Measurements from ENCODE around the gene HCRTR1. TPM values are rescaled to one million over a fixed set of nuclear protein-coding genes. Genes with fewer than 3 reads are reported as not detected.

HCRTR1 gene
- total RNA-seq, 1 experiment from 2014 or later = not detected

DNA sequence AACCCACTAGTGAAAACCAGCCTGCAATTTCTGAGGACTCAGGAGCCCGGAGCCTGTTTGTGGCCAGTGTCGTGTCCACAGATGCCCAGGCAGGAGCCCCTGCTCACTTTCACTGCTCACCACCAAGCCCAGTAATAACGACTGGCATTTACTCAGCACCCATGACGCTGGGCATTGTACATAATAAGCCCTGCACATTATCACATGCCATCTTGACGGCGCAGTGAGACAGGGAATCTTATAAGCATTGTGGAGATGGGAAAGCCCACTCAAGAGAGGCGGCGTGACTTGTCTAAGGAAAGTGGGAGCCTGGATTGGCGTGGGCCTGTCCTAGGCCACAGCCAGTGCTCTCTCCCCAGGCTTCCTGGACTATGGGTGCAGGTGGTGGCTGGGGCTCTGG lies 55.9 kb downstream of the HCRTR1 start:
- Histone ChIP-seq H3K4me3 (ENCODE audit: low read length) (no peak overlapping the region), H3K79me2 (ENCODE audit: low read length) (no peaks in the 10 kb centered on the region), H2AFZ (ENCODE audit: low read length) (no peak overlapping the region), H3K9me2 (replicated peaks; ENCODE audit: insufficient read depth, low read length) (no peaks in the 10 kb centered on the region), H3K4me1 (ENCODE audit: low read length) (no peaks in the 10 kb centered on the region), H3K36me3 (ENCODE audit: insufficient read depth, low read length) (no peaks in the 10 kb centered on the region), H4K20me1 (ENCODE audit: insufficient read depth, low read depth, low read length) (no peaks in the 10 kb centered on the region), H3K27me3 (ENCODE audit: low read length) (no peaks in the 10 kb centered on the region), H3K27ac (ENCODE audit: low read length) (no peak overlapping the region), H3K9ac (ENCODE audit: low read length) (no peak overlapping the region), H3K9me3 (ENCODE audit: low read length) (no peaks in the 10 kb centered on the region), H3K4me2 (ENCODE audit: low read depth, low read length, poor library complexity, severe bottlenecking) (no peak overlapping the region)
- no peak for DNase-seq

DNA sequence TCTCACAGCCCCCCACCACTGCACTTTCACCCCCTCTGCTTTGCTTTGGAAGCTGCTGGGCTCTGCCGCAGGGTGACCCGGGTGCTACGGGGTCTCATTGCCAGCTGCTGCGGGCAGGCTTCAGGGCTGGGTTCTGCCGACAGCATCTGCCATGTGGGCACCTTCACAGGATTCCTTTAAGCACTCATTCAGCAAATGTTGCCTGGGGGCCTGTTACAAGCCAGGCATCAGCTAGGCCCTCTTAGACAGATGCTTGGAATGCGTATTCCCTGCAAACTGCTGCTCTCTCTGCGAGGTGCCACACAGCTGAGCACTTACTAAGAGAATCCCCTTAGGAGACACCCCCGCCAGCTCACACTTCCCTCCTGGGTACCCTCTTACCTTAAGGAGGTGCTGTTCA lies 57.1 kb downstream of the HCRTR1 start:
- Histone ChIP-seq H3K9ac (ENCODE audit: low read length) (no peak overlapping the region), H3K36me3 (ENCODE audit: insufficient read depth, low read length) (no peaks in the 10 kb centered on the region), H3K27me3 (ENCODE audit: low read length) (no peaks in the 10 kb centered on the region), H3K4me1 (ENCODE audit: low read length) (no peaks in the 10 kb centered on the region), H3K79me2 (ENCODE audit: low read length) (no peaks in the 10 kb centered on the region), H2AFZ (ENCODE audit: low read length) (no peak overlapping the region), H3K27ac (ENCODE audit: low read length) (no peak overlapping the region), H3K4me2 (ENCODE audit: low read depth, low read length, poor library complexity, severe bottlenecking) (no peak overlapping the region), H3K9me3 (ENCODE audit: low read length) (no peaks in the 10 kb centered on the region), H3K9me2 (replicated peaks; ENCODE audit: insufficient read depth, low read length) (no peaks in the 10 kb centered on the region), H3K4me3 (ENCODE audit: low read length) (no peak overlapping the region), H4K20me1 (ENCODE audit: insufficient read depth, low read depth, low read length) (no peaks in the 10 kb centered on the region)
- DNase-seq = no peak

DNA sequence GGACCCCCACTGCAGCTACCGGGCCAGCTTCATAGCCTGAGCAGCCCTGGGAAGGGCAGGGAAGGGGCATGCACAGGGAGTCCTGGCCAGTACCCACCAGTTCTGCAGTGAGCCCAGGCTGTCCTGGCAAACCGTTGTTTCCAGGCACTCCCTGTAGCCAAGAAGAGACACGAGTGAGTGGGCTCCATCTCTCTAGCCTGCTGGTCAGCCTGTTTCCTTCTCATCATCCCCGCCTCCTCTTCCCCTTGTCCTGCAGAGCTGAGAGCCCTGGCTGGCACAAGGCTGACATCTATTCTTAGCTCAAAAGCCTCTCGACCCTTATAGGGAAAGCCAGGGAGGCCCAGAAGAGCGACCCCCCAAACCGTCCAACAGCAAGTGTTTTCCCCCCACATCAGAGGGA lies 57.7 kb downstream of the HCRTR1 start:
- Histone ChIP-seq H2AFZ (ENCODE audit: low read length) (no peak overlapping the region), H3K4me2 (ENCODE audit: low read depth, low read length, poor library complexity, severe bottlenecking) (no peak overlapping the region), H3K9me3 (ENCODE audit: low read length) (no peaks in the 10 kb centered on the region), H4K20me1 (ENCODE audit: insufficient read depth, low read depth, low read length) (no peaks in the 10 kb centered on the region), H3K9ac (ENCODE audit: low read length) (no peak overlapping the region), H3K27ac (ENCODE audit: low read length) (no peak overlapping the region), H3K36me3 (ENCODE audit: insufficient read depth, low read length) (no peaks in the 10 kb centered on the region), H3K27me3 (ENCODE audit: low read length) (no peaks in the 10 kb centered on the region), H3K9me2 (replicated peaks; ENCODE audit: insufficient read depth, low read length) (no peaks in the 10 kb centered on the region), H3K79me2 (ENCODE audit: low read length) (no peaks in the 10 kb centered on the region), H3K4me1 (ENCODE audit: low read length) (no peaks in the 10 kb centered on the region), H3K4me3 (ENCODE audit: low read length) (no peak overlapping the region)
- DNase-seq = no peak

DNA sequence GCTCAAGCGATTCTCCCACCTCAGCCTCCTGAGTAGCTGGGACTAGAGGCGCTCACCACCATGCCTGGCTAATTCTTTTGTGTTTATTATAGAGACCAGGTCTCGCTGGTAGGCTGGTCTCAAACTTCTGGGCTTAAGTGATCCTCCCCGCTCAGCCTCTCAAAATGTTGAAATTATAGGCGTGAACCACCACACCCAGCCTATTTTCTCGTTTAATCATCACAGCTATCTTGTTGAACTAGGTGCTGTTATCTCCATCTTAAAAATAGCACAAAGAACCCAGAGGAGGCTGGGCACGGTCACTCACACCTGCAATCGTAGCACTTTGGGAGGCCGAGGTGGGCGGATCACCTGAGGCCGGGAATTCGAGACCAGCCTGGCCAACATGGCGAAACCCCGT lies 58.3 kb downstream of the HCRTR1 start:
- no peak overlapping the region for H2AFZ ChIP-seq (ENCODE audit: low read length)
- no peak overlapping the region for H3K4me2 ChIP-seq (ENCODE audit: low read depth, low read length, poor library complexity, severe bottlenecking)
- H3K27ac ChIP-seq (ENCODE audit: low read length) = no peak overlapping the region
- no peaks in the 10 kb centered on the region for H4K20me1 ChIP-seq (ENCODE audit: insufficient read depth, low read depth, low read length)
- H3K27me3 ChIP-seq (ENCODE audit: low read length) = no peaks in the 10 kb centered on the region
- no peaks in the 10 kb centered on the region for H3K36me3 ChIP-seq (ENCODE audit: insufficient read depth, low read length)
- H3K9me3 ChIP-seq (ENCODE audit: low read length) = no peaks in the 10 kb centered on the region
- no peaks in the 10 kb centered on the region for H3K4me1 ChIP-seq (ENCODE audit: low read length)
- no peak overlapping the region for H3K4me3 ChIP-seq (ENCODE audit: low read length)
- H3K9me2 ChIP-seq (replicated peaks; ENCODE audit: insufficient read depth, low read length) = no peaks in the 10 kb centered on the region
- no peak overlapping the region for H3K9ac ChIP-seq (ENCODE audit: low read length)
- no peaks in the 10 kb centered on the region for H3K79me2 ChIP-seq (ENCODE audit: low read length)
- no peak for DNase-seq

Other genes with a start within 250 kb of the HCRTR1 start
- gene FABP3, start 244.6 kb upstream of the HCRTR1 start, total RNA-seq (2014; rRNA removed; shearing (Covaris generic); ENCODE audit: low replicate concordance) = not detected in 2 replicates
- gene SERINC2, start 204.5 kb upstream of the HCRTR1 start, total RNA-seq (2014; rRNA removed; shearing (Covaris generic); ENCODE audit: low replicate concordance) = 2.7 and 3.2 TPM in 2 replicates
- not detected in 2 replicates for gene TINAGL1, start 41.2 kb upstream of the HCRTR1 start, total RNA-seq (2014; rRNA removed; shearing (Covaris generic); ENCODE audit: low replicate concordance)
- 53.0 and 56.2 TPM in 2 replicates for gene PEF1, start 27.2 kb downstream of the HCRTR1 start, total RNA-seq (2014; rRNA removed; shearing (Covaris generic); ENCODE audit: low replicate concordance)
- not detected in 2 replicates for gene COL16A1, start 86.3 kb downstream of the HCRTR1 start, total RNA-seq (2014; rRNA removed; shearing (Covaris generic); ENCODE audit: low replicate concordance)
- gene ADGRB2, start 146.7 kb downstream of the HCRTR1 start, total RNA-seq (2014; rRNA removed; shearing (Covaris generic); ENCODE audit: low replicate concordance) = 9.2 and 28.5 TPM in 2 replicates
- gene SPOCD1, start 198.3 kb downstream of the HCRTR1 start, total RNA-seq (2014; rRNA removed; shearing (Covaris generic); ENCODE audit: low replicate concordance) = not detected in 2 replicates

All from Karpas-422 (cell line).